ENCODE results near the gene GZMM. TPM values are rescaled to one million over a fixed set of nuclear protein-coding genes. Genes with fewer than 3 reads are reported as not detected.
A peak's percentile ranks its signal among the peaks of the same experiment; 100 is the strongest.

The GZMM gene
- total RNA-seq, 1 experiment from 2014 or later: 0.66 TPM

DNA sequence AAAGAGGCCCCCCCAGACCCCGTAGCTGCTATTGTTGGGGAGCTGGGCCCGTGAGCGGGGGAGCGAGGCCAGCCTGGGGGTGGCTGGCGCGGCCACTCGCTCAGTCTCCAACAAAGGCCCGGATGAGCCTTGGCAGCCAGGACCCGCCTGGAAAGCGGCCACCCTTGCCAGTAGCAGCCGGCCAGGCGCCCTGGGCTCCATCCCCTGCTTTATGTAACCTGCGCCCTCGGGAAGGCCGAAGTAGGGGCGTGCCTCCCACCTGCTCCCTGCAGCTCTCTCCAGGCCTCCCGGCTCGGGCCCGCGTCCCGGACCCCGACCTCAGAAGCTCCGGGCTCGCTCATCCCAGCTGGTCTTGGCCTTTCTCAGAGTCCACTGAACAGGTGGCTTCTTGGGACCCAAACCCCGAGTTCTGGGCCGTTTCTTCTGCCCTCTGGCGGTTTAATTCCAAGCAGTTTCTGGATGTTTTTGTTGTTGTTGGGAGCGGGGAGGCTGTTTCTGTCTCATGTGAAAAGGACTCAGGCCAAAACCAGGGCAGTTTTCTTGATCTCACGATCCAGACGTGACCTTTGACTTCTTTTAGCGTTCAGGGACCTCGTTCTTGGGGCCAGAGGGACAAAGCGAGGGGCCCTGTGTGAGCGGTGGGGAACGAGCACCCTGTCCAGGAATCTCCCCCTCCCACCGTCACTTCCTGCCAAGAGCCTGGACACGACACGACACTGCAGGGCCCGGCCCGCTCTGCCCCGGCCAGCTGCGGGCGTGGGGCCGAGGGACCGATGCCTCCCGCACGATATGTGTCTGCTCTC, 11.1 kb upstream of the GZMM start:
- Histone ChIP-seq H3K9ac (ENCODE audit: extremely low read depth, insufficient read length, low read length) (peak overlapping the region; percentile 64), H3K14ac (ENCODE audit: insufficient read depth, low read length) (peak overlapping the region; percentile 48; the same call in 1 of the 2 replicates), H3K56ac (ENCODE audit: insufficient read length, low read depth, low read length) (no peak overlapping the region), H4K5ac (ENCODE audit: insufficient read length, low read depth, low read length) (no peak overlapping the region), H3K79me2 (ENCODE audit: insufficient read depth, low read length) (peaks cover 13% of the 10 kb centered on the region; the same call in 1 of the 2 replicates), H2AFZ (ENCODE audit: low read length) (no peak overlapping the region), H3K4me1 (ENCODE audit: insufficient read depth, low read length) (no peaks in the 10 kb centered on the region), H2BK12ac (ENCODE audit: insufficient read length, low read depth, low read length) (no peak overlapping the region), H3K18ac (ENCODE audit: insufficient read length, low read depth, low read length) (no peak overlapping the region), H2BK5ac (ENCODE audit: insufficient read length, low read length) (no peak overlapping the region), H3K9me3 (ENCODE audit: control insufficient read depth, low read depth, low read length) (no peaks in the 10 kb centered on the region), H3K4me2 (ENCODE audit: insufficient read depth, insufficient read length, low read length) (peak overlapping the region; percentile 51), H4K91ac (ENCODE audit: insufficient read length, low read depth, low read length) (no peak overlapping the region), H3T11ph (ENCODE audit: low read length) (no peak overlapping the region), H3K23me2 (ENCODE audit: insufficient read length, low read depth, low read length, poor library complexity, severe bottlenecking) (peaks cover 6% of the 10 kb centered on the region), H2AK5ac (ENCODE audit: insufficient read length, low read length) (no peak overlapping the region), H2BK20ac (ENCODE audit: low read depth, low read length, poor library complexity, severe bottlenecking) (no peak overlapping the region), H2BK120ac (ENCODE audit: low read depth, low read length, poor library complexity, severe bottlenecking) (no peak overlapping the region), H4K20me1 (ENCODE audit: control insufficient read depth, insufficient read depth, insufficient read length) (peaks cover 4% of the 10 kb centered on the region), H3K23ac (ENCODE audit: insufficient read length, low read depth, low read length) (no peak overlapping the region), H3K27ac (ENCODE audit: insufficient read length, low read depth, low read length) (no peak overlapping the region), H3K79me1 (ENCODE audit: insufficient read depth, low read depth, low read length, poor library complexity, severe bottlenecking) (peaks cover 8% of the 10 kb centered on the region), H3K4ac (ENCODE audit: low read depth, low read length) (0 out of 2 replicates have a peak overlapping the region, but pooled peaks have one; percentile 13), H4K8ac (replicated peaks; ENCODE audit: insufficient read length, low read depth, low read length) (no peak overlapping the region), H3K27me3 (ENCODE audit: insufficient read depth, low read length) (no peaks in the 10 kb centered on the region), H2BK15ac (ENCODE audit: low read depth, low read length) (no peak overlapping the region)
- Mint-ChIP-seq H3K4me3 (peak overlapping the region; percentile 84 to 88), H3K9me3 (0 out of 5 replicates have a peak, but pooled peaks cover 0 to 2% of the 10 kb centered on the region in 2 experiments), H3K4me1 (peaks cover 5 to 23% of the 10 kb centered on the region in 2 experiments), H3K27ac (peak overlapping the region; percentile 37 to 94 (median 81); a peak in 4 of 7 replicates), H3K36me3 (ENCODE audit: insufficient read depth in 1 of 3, low read depth in 3 of 3) (peaks cover 4 to 13% (median 8%) of the 10 kb centered on the region in 3 experiments; a peak in 6 of 7 replicates), H3K27me3 (ENCODE audit: low read depth) (peaks cover 5% of the 10 kb centered on the region)
- TF ChIP-seq, protein P1, sequence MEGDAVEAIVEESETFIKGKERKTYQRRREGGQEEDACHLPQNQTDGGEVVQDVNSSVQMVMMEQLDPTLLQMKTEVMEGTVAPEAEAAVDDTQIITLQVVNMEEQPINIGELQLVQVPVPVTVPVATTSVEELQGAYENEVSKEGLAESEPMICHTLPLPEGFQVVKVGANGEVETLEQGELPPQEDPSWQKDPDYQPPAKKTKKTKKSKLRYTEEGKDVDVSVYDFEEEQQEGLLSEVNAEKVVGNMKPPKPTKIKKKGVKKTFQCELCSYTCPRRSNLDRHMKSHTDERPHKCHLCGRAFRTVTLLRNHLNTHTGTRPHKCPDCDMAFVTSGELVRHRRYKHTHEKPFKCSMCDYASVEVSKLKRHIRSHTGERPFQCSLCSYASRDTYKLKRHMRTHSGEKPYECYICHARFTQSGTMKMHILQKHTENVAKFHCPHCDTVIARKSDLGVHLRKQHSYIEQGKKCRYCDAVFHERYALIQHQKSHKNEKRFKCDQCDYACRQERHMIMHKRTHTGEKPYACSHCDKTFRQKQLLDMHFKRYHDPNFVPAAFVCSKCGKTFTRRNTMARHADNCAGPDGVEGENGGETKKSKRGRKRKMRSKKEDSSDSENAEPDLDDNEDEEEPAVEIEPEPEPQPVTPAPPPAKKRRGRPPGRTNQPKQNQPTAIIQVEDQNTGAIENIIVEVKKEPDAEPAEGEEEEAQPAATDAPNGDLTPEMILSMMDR (conservative IDR thresholded peaks at IDR 0.05): peak; percentile 67
- WGBS (ENCODE audit: extremely low coverage, insufficient read length, low lambda C conversion rate): no CpG with 5 or more reads among the region's 47 CpGs
- peak; percentile 73 for DNase-seq
